Fibroblast of upper back skin (primary cell): ENCODE data around the gene RAB3A.
A peak's percentile ranks its signal among the peaks of the same experiment; 100 is the strongest.

Experiments used
- DNase-seq: peaks from one replicate; pipeline ENCODE4 v3.0.0-alpha.2; 2013

RAB3A gene

GRCh38 chr19:18196511-18196845 is 7.4 kb downstream of the RAB3A start:
- no peak for DNase-seq

- no peak for DNase-seq
These were observed 9.1 kb downstream of the RAB3A start for GRCh38 chr19:18194554-18195238.

GRCh38 chr19:18194181-18194530 is 9.7 kb downstream of the RAB3A start:
- DNase-seq: no peak

GRCh38 chr19:18193388-18194180 is 10.3 kb downstream of the RAB3A start:
- no peak for DNase-seq

GRCh38 chr19:18192673-18193387 is 11.0 kb downstream of the RAB3A start, which contains the start of gene MPV17L2:
Gene MPV17L2 (plus strand): TSS chr19:18193218. CDS start chr19:18193282, 64 bp downstream.
- peak; percentile 100 for DNase-seq

- no peak for DNase-seq
These were observed 12.2 kb downstream of the RAB3A start for GRCh38 chr19:18191640-18192062.

- DNase-seq: no peak
These were observed 13.6 kb downstream of the RAB3A start for GRCh38 chr19:18190278-18190677.

- no peak for DNase-seq
These were observed 18.3 kb downstream of the RAB3A start for GRCh38 chr19:18185538-18185937.

GRCh38 chr19:18183529-18183928 is 20.3 kb downstream of the RAB3A start:
- no peak for DNase-seq

GRCh38 chr19:18179957-18180356 is 23.9 kb downstream of the RAB3A start:
- no peak for DNase-seq

GRCh38 chr19:18176367-18177310 is 27.2 kb downstream of the RAB3A start:
- no peak for DNase-seq

- DNase-seq: no peak
These were observed 28.9 kb downstream of the RAB3A start for GRCh38 chr19:18174983-18175382.

- DNase-seq: no peak
These were observed 30.1 kb downstream of the RAB3A start, which contains the start of gene IFI30 for GRCh38 chr19:18173572-18174288. Gene IFI30 (plus strand): TSS chr19:18173813. CDS start chr19:18173842, 29 bp downstream.

- DNase-seq: peak; percentile 52
These were observed 30.7 kb downstream of the RAB3A start for GRCh38 chr19:18173054-18173571.

- no peak for DNase-seq
These were observed 31.4 kb downstream of the RAB3A start for GRCh38 chr19:18172331-18173053.

- DNase-seq: no peak
These were observed 32.1 kb downstream of the RAB3A start for GRCh38 chr19:18171605-18172327.

GRCh38 chr19:18170714-18171255 is 33.1 kb downstream of the RAB3A start:
- no peak for DNase-seq

GRCh38 chr19:18168673-18169381 is 35.0 kb downstream of the RAB3A start:
- no peak for DNase-seq

- DNase-seq: no peak
These were observed 35.7 kb downstream of the RAB3A start for GRCh38 chr19:18167975-18168645.
